Body of pancreas (tissue), 4 donors: ENCODE data around the gene GIGYF2. TPM values are rescaled to one million over a fixed set of nuclear protein-coding genes. Genes with fewer than 3 reads are reported as not detected.

Experiments
- ATAC-seq: fragments of 150-250 bp; one replicate; pipeline ENCODE4 v1.9.1; 2016
- DNase-seq, 4 donors: peaks; one replicate each; pipeline ENCODE4 v3.0.0-alpha.2; 2019
- H3K27ac ChIP-seq, 4 donors: fragments of 200-600 bp; sonication (generic); 1 replicate in 3 of 4; 2 replicates in 1 of 4; pipeline versions ENCODE4 v1.5.1 to v1.6.1; 2016 to 2019; ENCODE audit warnings: mild to moderate bottlenecking in 1 of 4, mixed read lengths in 1 of 4, moderate library complexity in 1 of 4
- H3K27me3 ChIP-seq, 2 donors: fragments of 200-600 bp; sonication (generic); one replicate each; pipeline ENCODE4 v1.6.0; 2016; ENCODE audit warnings: mild to moderate bottlenecking in 1 of 2
- H3K36me3 ChIP-seq, 2 donors: fragments of 200-600 bp; sonication (generic); replicated peaks in 1 of 2; 2 replicates each; pipeline ENCODE4 v1.5.1; 2016; ENCODE audit warnings: low read depth in 2 of 2; ENCODE audit not compliant: insufficient read depth in 1 of 2
- H3K4me1 ChIP-seq: fragments of 200-600 bp; sonication (generic); one replicate; pipeline ENCODE4 v1.6.0; 2016
- H3K4me3 ChIP-seq, 2 donors: fragments of 200-600 bp; sonication (generic); 1 replicate in 1 of 2; 2 replicates in 1 of 2; pipeline ENCODE4 v1.5.1; 2016 to 2019
- H3K9me3 ChIP-seq, 3 donors: fragments of 200-600 bp; sonication (generic); 1 replicate in 2 of 3; 2 replicates in 1 of 3; pipeline ENCODE4 v1.5.1; 2016
- POLR2A ChIP-seq, 3 donors: fragments of 450-650 bp; IDR thresholded peaks; one replicate each; pipeline ENCODE4 v1.6.1; 2016; ENCODE audit warnings: antibody characterized with exemption in 3 of 3, mild to moderate bottlenecking in 2 of 3
- WGBS, 2 donors: methylation state at CpG; one replicate each; pipeline ENCODE4 v1.1.5; 2017; 5-methylcytosine and 5-hydroxymethylcytosine counted together
- intact Hi-C: fragments of 100-400 bp; cut with DNase I; formaldehyde crosslinking; loops from one replicate; pipeline ENCODE4 v1.15.1; 2023
- total RNA-seq, 2 donors: library from RNA; depleted of rRNA; stranded (reverse); fragments of >200 nt; gene quantifications; one replicate each; pipeline ENCODE4 v1.1.0, GENCODE V29; 2016
- TF ChIP-seq, protein P1 (sequence below), 7 experiments: fragments of 450-650 bp in 4 of 7; fragments of 200-600 bp in 3 of 7; sonication (generic) in 3 of 7; IDR thresholded peaks; one replicate each; pipeline ENCODE4 v1.5.1; 2016 to 2019; ENCODE audit warnings: antibody characterized with exemption in 7 of 7

The GIGYF2 gene
- total RNA-seq, 2 donors from 2014 or later, result 66.2 to 107 TPM

DNA sequence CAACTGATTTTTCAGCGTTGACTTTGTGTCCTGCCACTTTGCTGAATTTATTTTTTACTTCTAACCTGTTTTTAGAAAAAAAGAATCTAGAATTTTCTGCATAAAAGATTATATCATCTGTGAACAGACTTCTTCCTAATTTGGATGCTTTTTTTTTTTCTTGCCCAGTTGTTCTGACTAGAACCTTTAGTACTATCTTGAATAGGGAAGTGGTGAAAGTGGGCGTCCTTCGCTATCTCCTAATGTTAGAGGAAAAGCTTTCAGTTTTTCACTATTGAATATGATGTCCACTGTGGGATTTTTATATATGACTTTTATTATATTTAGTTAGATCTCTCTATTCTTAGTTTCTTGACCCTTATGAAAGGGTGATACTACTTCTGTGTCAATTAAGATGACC, 105.0 kb downstream of the GIGYF2 start:
- 86 to 98% methylated on average over 3 of the region's 3 CpGs for WGBS, 2 donors
- Histone ChIP-seq H3K4me1 (no peaks in the 10 kb centered on the region), H3K27ac (no peak overlapping the region), H3K4me3 (no peak overlapping the region), H3K9me3 (no peaks in the 10 kb centered on the region), H3K27me3 (no peaks in the 10 kb centered on the region), H3K36me3 (peaks cover 3 to 6% of the 10 kb centered on the region in 2 donors)
- TF ChIP-seq, protein P1, sequence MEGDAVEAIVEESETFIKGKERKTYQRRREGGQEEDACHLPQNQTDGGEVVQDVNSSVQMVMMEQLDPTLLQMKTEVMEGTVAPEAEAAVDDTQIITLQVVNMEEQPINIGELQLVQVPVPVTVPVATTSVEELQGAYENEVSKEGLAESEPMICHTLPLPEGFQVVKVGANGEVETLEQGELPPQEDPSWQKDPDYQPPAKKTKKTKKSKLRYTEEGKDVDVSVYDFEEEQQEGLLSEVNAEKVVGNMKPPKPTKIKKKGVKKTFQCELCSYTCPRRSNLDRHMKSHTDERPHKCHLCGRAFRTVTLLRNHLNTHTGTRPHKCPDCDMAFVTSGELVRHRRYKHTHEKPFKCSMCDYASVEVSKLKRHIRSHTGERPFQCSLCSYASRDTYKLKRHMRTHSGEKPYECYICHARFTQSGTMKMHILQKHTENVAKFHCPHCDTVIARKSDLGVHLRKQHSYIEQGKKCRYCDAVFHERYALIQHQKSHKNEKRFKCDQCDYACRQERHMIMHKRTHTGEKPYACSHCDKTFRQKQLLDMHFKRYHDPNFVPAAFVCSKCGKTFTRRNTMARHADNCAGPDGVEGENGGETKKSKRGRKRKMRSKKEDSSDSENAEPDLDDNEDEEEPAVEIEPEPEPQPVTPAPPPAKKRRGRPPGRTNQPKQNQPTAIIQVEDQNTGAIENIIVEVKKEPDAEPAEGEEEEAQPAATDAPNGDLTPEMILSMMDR (IDR thresholded peaks at IDR 0.05), result no peak
- no peak for TF ChIP-seq POLR2A (IDR thresholded peaks at IDR 0.05)
- DNase-seq (no peak), ATAC-seq (no peak)
- intact Hi-C loops, result no loop called here

DNA sequence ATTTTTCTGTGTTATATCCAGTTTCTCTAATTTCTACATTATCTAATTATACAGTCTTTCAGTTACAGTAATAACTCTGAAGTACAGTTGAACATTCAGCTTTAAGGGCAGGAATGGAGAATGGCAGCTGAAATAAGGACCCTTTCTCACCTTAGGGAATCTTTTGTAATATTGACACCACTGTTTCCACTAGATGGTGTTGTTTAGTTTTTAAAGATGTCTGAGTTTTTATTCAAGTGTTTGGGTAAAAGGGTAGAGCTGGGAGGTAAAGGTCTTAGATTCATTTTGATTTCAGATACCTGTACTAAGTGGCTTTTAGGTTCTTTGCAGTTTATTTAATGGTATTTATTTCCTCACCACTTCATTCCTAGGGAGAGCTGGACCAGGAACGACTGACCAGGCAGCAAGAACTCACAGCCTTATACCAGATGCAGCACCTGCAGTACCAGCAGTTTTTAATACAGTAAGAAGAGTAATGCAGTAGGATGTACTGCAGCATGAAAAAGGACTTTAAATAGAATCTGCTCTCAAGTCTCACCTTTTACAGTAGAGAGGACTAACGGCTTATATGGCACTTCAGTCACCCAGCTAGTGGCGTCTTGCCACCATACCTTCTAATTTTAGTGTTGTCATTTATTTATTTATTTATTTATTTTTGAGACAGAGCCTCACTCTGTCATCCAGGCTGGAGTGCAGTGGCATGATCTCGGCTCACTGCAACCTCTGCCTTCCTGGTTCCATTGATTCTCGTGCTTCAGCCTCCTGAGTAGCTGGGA, 112.4 kb downstream of the GIGYF2 start:
- no peak for TF ChIP-seq POLR2A (IDR thresholded peaks at IDR 0.05)
- TF ChIP-seq, protein P1 (IDR thresholded peaks at IDR 0.05), result peak in 1 of 7 experiments; percentile 1
- Histone ChIP-seq H3K27ac (no peak overlapping the region), H3K27me3 (no peaks in the 10 kb centered on the region), H3K9me3 (no peaks in the 10 kb centered on the region), H3K4me3 (no peak overlapping the region), H3K36me3 (peaks cover 6 to 34% of the 10 kb centered on the region in 2 donors), H3K4me1 (no peaks in the 10 kb centered on the region)
- DNase-seq (no peak), ATAC-seq (no peak)
- 86 to 90% methylated on average over 5 of the region's 5 CpGs for WGBS, 2 donors
- intact Hi-C loops, result no loop called here

DNA sequence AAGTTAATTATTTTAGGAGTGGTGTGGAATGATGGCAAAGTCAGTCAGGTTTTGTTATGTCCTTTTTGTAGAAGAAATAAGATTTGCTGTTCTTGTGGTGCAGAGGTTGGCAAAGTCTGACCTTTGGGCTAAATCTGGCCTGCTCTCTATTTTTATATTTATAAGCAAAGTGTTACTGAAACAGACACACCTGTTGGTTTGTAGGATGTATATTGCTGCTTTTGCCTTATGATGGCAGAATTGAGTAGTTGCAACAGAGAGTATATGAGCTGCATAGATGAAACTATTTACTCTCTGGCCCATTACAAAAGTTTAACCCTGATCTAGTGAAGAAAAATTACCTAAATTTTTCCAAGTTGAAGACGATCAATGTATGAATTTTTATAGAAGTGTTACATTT, 113.3 kb downstream of the GIGYF2 start:
- 78% methylated on average over 1 of the region's 1 CpG for WGBS, 2 donors
- Histone ChIP-seq H3K36me3 (peaks cover 6 to 38% of the 10 kb centered on the region in 2 donors), H3K27me3 (no peaks in the 10 kb centered on the region), H3K9me3 (no peaks in the 10 kb centered on the region), H3K4me1 (no peaks in the 10 kb centered on the region), H3K4me3 (no peak overlapping the region), H3K27ac (no peak overlapping the region)
- DNase-seq, result no peak
- TF ChIP-seq, protein P1 (IDR thresholded peaks at IDR 0.05), result no peak
- no peak for TF ChIP-seq POLR2A (IDR thresholded peaks at IDR 0.05)
- no peak for ATAC-seq
- intact Hi-C loops, result no loop called here

DNA sequence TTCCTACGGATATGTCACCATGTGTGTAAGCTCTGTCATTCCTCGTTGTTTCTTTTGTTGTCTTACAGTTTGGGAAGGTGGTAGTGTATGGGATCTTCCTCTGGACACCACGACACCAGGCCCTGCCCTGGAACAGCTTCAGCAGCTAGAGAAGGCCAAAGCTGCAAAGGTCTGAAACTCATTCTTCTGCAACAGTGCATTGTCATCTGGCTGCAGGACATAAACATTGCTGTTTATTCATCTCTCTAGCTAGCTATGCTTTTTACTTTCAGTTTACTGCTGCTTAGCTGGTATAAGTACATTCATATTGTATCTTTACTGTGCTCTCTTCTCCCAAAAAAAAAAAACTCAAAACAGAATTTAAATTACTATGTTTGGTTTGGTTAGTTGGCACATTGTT, 118.4 kb downstream of the GIGYF2 start:
- no peaks in the 10 kb centered on the region for H3K27me3 ChIP-seq
- DNase-seq (no peak), ATAC-seq (no peak)
- intact Hi-C loops, result no loop called here
- no peak overlapping the region for H3K27ac ChIP-seq
- H3K9me3 ChIP-seq, result no peaks in the 10 kb centered on the region
- no peak overlapping the region for H3K4me3 ChIP-seq
- WGBS, 2 donors, result 88 to 96% methylated on average over 3 of the region's 3 CpGs
- H3K36me3 ChIP-seq, result peaks cover 0 to 41% of the 10 kb centered on the region in 2 donors
- no peaks in the 10 kb centered on the region for H3K4me1 ChIP-seq
- TF ChIP-seq, protein P1 (IDR thresholded peaks at IDR 0.05), result no peak
- no peak for TF ChIP-seq POLR2A (IDR thresholded peaks at IDR 0.05)

DNA sequence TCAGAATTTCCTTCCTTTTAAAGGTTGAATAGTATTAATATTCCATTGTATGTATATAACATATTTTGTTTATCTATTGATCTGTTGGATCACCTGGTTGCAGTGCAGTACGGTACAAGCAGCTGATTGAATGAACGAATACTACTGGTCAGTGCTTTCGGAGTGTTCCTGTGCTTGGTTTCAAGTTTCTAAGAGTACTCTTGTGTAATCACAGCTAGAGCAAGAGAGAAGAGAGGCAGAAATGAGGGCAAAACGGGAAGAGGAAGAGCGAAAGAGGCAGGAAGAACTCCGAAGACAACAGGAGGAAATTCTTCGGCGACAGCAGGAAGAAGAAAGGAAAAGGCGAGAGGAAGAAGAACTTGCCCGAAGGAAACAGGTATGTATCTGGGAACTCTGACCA, 119.5 kb downstream of the GIGYF2 start:
- no peaks in the 10 kb centered on the region for H3K9me3 ChIP-seq
- DNase-seq, result no peak
- H3K27ac ChIP-seq, result no peak overlapping the region
- no peaks in the 10 kb centered on the region for H3K4me1 ChIP-seq
- no peak overlapping the region for H3K4me3 ChIP-seq
- 57 to 72% methylated on average over 10 of the region's 10 CpGs for WGBS, 2 donors
- no peak for ATAC-seq
- H3K27me3 ChIP-seq, result no peaks in the 10 kb centered on the region
- H3K36me3 ChIP-seq, result peaks cover 0 to 41% of the 10 kb centered on the region in 2 donors
- intact Hi-C loops, result no loop called here
- no peak for TF ChIP-seq POLR2A (IDR thresholded peaks at IDR 0.05)
- TF ChIP-seq, protein P1 (IDR thresholded peaks at IDR 0.05), result no peak
